Measurements from ENCODE around the gene KIAA1614. TPM values are rescaled to one million over a fixed set of nuclear protein-coding genes. Genes with fewer than 3 reads are reported as not detected.

Gene KIAA1614
- total RNA-seq, 1 donor from 2014 or later, result 2.9 TPM

GRCh38 chr1:180916012-180916770, 3.5 kb downstream of the KIAA1614 start:
- TF ChIP-seq CTCF (conservative IDR thresholded peaks at IDR 0.05), result no peak
- H3K4me3 Mint-ChIP-seq, result no peak overlapping the region
- no peaks in the 10 kb centered on the region for H3K36me3 Mint-ChIP-seq
- no peak overlapping the region for H3K27ac Mint-ChIP-seq
- H3K4me1 Mint-ChIP-seq (ENCODE audit: unreplicated experiment), result peaks cover 22% of the 10 kb centered on the region
- no peaks in the 10 kb centered on the region for H3K9me3 Mint-ChIP-seq
- peaks cover 24% of the 10 kb centered on the region for H3K27me3 Mint-ChIP-seq
- no peak for DNase-seq (ENCODE audit: extremely low spot score, unreplicated experiment)

GRCh38 chr1:180916771-180917170, 4.1 kb downstream of the KIAA1614 start:
- H3K4me3 Mint-ChIP-seq, result no peak overlapping the region
- no peak for TF ChIP-seq CTCF (conservative IDR thresholded peaks at IDR 0.05)
- no peak overlapping the region for H3K27ac Mint-ChIP-seq
- H3K27me3 Mint-ChIP-seq, result peaks cover 18% of the 10 kb centered on the region
- H3K36me3 Mint-ChIP-seq, result no peaks in the 10 kb centered on the region
- DNase-seq (ENCODE audit: extremely low spot score, unreplicated experiment), result no peak
- H3K4me1 Mint-ChIP-seq (ENCODE audit: unreplicated experiment), result peaks cover 18% of the 10 kb centered on the region
- no peaks in the 10 kb centered on the region for H3K9me3 Mint-ChIP-seq

- TF ChIP-seq CTCF (conservative IDR thresholded peaks at IDR 0.05), result no peak
- Mint-ChIP-seq H3K9me3 (no peaks in the 10 kb centered on the region), H3K4me1 (ENCODE audit: unreplicated experiment) (peaks cover 16% of the 10 kb centered on the region), H3K4me3 (no peak overlapping the region), H3K36me3 (no peaks in the 10 kb centered on the region), H3K27me3 (peaks cover 15% of the 10 kb centered on the region), H3K27ac (no peak overlapping the region)
- no peak for DNase-seq (ENCODE audit: extremely low spot score, unreplicated experiment)
Measured at GRCh38 chr1:180917306-180918065, 4.8 kb downstream of the KIAA1614 start.

GRCh38 chr1:180918519-180918918, 5.8 kb downstream of the KIAA1614 start:
- H3K27me3 Mint-ChIP-seq, result peaks cover 12% of the 10 kb centered on the region
- peaks cover 23% of the 10 kb centered on the region for H3K4me1 Mint-ChIP-seq (ENCODE audit: unreplicated experiment)
- no peak for DNase-seq (ENCODE audit: extremely low spot score, unreplicated experiment)
- no peaks in the 10 kb centered on the region for H3K9me3 Mint-ChIP-seq
- H3K27ac Mint-ChIP-seq, result no peak overlapping the region
- H3K36me3 Mint-ChIP-seq, result no peaks in the 10 kb centered on the region
- no peak overlapping the region for H3K4me3 Mint-ChIP-seq
- TF ChIP-seq CTCF (conservative IDR thresholded peaks at IDR 0.05), result no peak

- no peak overlapping the region for H3K27ac Mint-ChIP-seq
- TF ChIP-seq CTCF (conservative IDR thresholded peaks at IDR 0.05), result no peak
- DNase-seq (ENCODE audit: extremely low spot score, unreplicated experiment), result no peak
- H3K4me3 Mint-ChIP-seq, result no peak overlapping the region
- peaks cover 9% of the 10 kb centered on the region for H3K27me3 Mint-ChIP-seq
- no peaks in the 10 kb centered on the region for H3K36me3 Mint-ChIP-seq
- H3K4me1 Mint-ChIP-seq (ENCODE audit: unreplicated experiment), result peaks cover 23% of the 10 kb centered on the region
- no peaks in the 10 kb centered on the region for H3K9me3 Mint-ChIP-seq
Measured at GRCh38 chr1:180919183-180919700, 6.5 kb downstream of the KIAA1614 start.
